ENCODE results near the gene CPA5.

Gene CPA5

DNA sequence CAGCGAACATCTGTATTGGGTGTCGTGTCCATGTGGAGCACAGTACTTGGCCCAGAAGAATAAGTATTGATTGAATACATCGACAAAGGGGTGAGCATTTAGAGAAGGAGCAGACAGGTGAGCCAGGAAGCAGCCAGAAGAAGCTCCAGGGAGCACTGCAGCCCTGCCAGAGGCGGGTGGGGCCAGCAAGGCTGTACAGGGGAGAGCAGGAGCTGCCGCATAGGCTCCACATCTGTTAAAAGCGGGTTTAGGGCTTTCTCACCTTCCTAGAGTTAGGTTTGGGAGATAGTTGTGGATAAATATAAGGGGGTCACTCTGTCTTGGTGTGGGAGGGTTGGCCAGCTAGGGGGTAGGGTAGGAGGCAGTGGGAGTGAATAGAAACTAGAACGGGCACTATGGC is 34.4 kb downstream of the CPA5 start:
- DNase-seq (ENCODE audit: low spot score) = no peak

DNA sequence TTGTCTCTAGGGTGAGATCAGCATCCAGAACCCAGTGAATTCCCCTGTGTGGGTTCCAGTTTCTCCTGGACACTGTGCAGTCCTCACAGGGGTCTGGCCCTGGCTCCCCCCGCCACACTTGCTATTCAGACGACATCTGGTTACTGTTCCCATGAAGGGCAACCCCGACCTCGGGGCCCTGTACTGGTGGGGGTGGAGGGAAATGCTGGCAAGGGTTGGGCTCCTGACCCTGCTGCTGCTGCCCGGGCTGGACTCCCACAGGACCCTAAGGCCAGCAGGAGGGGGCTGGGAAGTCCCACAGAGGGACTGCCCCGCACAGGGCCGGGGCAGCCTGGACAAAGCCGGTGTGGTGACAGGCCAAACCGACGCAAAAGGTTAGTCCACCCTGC is 34.9 kb downstream of the CPA5 start:
- no peak for DNase-seq (ENCODE audit: low spot score)

DNA sequence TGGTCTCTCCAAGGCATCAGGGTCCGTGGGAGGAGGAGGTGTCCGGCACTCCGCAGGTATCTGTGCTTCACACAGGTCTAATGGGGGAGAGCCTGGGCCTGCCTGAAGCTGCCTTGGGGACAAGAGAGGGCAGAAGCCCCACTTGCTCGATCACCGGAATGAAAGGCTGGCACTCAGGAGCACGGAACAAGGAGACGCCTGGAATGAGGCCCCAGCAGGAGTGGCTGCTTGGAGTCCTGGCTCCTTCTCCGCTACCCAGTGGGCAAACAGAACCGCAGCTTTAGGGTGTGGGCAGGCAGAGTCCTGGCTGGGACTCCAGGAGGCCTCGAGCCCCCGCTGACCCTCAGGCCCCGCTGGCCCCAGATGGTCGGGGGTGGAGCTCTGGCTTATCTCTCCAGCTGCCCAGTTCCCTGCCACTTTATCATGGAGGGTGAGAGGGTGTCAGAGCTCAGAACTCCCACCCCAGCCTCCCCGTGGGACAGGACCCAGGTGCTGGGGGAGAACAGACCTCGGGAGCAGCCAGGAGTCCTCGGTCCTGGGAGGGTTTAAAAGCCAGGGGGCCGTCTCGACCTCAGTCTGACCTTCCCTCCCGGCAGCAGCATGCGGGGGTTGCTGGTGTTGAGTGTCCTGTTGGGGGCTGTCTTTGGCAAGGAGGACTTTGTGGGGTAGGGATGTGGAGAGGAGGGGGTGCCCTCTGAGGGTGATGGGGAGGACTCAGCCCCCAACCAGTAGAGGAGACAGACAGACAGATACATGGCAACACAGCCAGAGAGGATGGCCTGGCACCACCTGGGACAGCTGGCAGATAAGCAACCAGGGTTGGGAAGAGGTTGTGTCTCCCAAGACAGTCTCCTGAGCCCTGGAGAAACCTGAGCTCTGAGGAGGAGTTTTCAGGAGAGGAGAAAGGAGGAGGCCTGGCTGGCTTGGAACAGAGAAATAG is 35.6 kb downstream of the CPA5 start, which contains the start of gene CPA1:
CPA1 (plus strand) TSS at position 574 of the 940 bp plus-strand sequence; CDS start at position 601, 27 bp downstream.
- DNase-seq (ENCODE audit: low spot score) = no peak

DNA sequence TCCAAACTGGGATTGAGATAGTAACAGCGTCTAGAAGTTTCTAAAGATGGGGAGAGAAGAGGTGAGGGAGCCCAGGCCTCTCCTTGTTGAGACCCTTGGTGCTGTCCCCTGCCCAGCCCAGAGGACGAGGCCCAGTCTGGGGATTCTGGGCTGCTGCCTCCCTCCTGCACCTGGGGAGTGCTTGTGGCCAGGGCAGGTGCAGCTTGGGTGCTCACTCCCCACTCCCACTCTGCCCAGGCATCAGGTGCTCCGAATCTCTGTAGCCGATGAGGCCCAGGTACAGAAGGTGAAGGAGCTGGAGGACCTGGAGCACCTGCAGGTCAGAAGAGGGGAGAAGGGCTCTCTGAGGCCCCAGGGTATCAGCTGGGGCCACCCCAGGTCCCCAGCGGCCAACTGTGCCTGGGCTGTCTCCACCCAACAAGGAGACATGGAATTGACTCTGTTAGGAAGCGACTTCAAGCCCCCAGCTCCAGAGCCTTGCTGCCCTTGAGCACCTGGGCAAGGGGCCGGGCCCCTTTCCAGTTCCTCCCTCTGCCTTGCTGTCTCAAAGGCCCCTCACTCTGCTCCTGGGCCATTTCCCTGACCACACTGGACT is 36.3 kb downstream of the CPA5 start:
- DNase-seq (ENCODE audit: low spot score) = no peak

DNA sequence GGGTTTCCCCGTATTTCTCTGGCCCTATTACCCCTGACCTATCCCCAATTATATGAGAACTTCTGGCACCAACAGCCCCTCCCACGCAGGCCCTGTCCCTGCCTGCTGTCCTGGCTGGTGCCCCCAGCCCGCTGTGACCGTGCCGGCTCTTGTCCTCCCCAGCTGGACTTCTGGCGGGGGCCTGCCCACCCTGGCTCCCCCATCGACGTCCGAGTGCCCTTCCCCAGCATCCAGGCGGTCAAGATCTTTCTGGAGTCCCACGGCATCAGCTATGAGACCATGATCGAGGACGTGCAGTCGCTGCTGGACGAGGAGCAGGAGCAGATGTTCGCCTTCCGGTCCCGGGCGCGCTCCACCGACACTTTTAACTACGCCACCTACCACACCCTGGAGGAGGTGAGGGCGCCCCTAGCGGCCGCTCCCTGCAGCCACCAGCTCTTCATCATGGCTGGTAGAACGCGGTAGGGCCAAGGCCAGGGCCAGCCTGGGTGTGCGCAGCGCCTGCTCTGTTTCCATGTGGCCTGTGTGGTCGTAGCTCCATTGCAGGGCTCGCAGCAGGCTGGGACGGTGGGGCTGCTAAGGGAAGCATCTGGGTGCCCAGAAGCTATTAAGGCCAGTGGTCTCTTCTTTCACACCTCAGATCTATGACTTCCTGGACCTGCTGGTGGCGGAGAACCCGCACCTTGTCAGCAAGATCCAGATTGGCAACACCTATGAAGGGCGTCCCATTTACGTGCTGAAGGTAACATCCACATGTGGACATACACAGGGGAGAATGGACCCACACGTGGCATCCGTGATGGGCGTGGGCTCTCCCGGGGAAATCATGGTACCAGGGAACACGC is 37.1 kb downstream of the CPA5 start:
- no peak for DNase-seq (ENCODE audit: low spot score)

DNA sequence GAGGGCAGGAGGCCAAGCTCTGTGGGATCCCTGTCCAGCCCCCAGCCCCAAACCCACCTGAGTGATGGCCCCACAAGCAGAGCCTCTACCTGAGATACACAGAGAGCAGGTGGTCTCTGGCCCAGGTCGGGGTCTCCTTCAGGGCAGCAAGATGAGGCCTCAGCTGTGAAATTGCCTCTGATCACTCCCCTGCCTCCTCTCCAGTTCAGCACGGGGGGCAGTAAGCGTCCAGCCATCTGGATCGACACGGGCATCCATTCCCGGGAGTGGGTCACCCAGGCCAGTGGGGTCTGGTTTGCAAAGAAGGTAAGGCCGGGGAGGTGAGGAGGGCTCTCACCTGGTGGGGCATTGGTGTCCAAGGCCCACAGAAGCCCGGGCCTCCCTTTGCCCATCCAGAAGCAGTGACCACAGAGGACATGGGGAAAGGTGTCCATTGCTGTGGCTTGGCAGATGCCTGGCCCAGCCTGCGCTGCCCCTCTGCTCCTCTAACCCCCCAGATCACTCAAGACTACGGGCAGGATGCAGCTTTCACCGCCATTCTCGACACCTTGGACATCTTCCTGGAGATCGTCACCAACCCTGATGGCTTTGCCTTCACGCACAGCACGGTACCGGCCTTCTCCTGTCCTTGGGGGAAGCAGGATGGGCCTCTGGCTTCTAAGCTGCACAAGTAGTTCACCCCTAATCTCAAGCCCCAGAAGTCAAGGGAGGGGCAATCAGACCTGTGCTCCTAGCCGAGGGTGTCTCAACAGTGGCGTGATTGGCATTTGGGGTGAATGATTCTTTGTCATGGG is 38.8 kb downstream of the CPA5 start:
- no peak for DNase-seq (ENCODE audit: low spot score)

DNA sequence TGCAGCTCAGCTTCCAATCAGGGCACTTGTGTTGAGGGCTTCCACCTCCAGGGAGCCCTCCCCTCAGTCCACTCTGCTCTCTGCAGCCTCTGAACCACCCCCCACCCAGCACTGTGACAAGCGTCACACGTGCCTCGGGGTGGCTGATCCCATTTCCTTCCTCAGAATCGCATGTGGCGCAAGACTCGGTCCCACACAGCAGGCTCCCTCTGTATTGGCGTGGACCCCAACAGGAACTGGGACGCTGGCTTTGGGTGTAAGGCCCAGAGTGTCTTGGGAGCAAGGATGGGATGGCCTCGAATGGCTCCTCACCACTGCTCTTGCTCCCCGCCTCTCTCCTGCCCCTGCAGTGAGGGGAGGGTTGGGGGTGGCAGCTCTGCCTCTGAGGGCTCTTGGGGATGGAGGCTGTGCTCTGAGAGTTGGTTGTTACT is 39.8 kb downstream of the CPA5 start:
- DNase-seq (ENCODE audit: low spot score) = no peak

DNA sequence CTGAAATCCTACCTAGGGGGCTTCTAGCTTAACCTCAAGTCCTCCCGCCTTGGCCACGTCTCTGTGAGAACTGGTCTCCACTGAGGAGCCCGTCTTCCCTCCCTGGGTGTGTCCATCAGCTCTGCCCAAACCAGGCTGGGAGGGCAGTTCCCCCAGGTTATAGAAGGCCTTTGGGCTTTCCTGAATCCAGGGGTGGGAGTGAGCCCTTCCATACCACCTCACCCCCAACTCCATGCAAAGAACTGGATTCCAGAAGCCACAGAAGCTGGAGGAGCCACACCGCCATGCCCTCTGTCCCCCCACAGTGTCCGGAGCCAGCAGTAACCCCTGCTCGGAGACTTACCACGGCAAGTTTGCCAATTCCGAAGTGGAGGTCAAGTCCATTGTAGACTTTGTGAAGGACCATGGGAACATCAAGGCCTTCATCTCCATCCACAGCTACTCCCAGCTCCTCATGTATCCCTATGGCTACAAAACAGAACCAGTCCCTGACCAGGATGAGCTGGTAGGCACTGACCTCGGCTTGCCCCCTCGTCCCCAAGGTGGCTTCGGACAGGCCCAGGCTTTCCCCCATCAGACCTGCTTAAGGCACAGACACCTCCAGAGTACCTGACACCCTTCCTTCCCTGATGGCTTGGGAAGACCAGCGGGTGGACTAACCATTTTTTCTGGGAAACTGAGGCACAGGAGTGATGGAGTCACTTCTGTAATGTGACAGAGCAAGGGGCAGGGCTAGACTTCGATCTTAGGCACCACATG is 40.4 kb downstream of the CPA5 start:
- DNase-seq (ENCODE audit: low spot score) = no peak

DNA sequence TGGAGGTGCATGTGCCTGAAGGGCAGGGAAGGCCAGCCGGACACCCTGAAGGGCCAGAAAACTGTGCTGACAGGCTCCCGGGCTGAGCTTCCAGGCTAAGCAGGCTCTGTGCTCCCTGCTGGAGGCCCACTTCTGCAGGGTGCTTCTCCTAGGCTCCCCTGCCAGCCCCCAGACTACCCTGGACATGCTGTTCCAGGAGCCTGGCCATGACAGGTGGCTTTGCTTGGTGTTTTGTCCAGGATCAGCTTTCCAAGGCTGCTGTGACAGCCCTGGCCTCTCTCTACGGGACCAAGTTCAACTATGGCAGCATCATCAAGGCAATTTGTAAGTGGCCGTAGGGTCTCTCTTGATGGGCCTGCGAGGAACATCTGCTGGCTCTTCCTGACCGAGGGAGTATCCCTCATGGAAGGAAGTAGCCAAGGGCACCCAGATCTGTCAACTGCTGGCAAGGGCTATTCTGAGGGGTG is 41.0 kb downstream of the CPA5 start:
- DNase-seq (ENCODE audit: low spot score) = no peak

DNA sequence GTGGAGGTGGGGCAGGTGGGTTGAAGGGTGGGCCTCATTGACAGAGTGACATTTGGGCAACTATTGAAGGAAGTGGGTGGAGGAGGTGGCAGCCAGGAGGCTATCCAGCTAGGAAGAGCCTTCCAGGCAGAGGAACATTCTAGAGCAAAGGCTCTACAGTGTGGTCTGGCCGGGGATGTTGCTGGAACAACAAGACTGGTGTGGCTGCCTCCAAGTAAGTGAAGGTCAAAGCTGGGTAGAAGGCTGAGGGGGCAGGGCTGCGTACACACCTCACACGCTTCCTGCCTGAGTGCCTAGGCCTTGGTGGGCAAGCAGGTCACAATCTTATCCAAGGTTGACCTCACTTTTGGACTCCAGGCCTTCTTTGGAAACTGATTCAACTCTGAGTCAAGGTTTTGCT is 42.3 kb downstream of the CPA5 start:
- no peak for DNase-seq (ENCODE audit: low spot score)

DNA sequence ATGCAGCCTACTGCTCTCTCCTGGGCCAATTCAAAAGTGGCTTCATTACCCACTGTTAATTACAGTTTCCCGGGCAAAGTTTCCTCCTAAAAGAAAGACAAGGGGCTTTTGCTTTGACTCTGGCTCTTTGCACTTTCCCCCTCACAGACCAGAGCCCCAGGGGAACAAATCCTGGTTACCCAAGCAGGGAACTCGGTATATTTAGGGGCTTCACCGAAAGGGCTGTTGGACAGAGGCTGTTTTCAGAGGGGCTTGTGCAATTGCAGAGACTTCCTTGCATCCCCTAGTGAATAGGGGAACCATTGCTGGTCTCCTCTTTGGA is 42.7 kb downstream of the CPA5 start:
- DNase-seq (ENCODE audit: low spot score) = no peak

DNA sequence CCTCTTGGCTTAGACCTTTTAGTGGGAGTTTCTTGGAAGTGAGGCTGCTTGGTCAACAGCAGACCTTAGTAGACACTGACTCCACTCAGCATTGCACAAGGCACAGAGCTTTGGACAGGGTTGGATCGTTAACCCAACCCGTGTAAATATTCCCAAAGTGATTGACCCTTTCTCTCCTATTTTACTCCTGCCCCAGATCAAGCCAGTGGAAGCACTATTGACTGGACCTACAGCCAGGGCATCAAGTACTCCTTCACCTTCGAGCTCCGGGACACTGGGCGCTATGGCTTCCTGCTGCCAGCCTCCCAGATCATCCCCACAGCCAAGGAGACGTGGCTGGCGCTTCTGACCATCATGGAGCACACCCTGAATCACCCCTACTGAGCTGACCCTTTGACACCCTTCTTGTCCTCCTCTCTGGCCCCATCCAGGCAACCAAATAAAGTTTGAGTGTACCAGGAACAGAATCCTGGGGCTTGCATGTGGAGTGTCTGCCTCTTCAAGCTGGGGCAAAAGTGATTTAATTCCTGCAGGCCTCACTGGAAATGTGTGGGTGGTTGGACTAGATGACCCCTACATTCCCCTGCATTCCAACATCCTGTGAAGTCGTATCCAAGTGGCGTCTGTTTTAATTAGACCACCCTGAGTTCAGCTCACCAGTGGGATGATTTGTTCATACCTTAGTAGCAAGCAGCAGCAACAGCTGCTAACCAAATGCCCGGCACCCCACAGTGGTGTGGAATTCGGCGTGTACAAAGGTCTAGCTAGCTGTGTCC is 43.2 kb downstream of the CPA5 start:
- DNase-seq (ENCODE audit: low spot score) = no peak

DNA sequence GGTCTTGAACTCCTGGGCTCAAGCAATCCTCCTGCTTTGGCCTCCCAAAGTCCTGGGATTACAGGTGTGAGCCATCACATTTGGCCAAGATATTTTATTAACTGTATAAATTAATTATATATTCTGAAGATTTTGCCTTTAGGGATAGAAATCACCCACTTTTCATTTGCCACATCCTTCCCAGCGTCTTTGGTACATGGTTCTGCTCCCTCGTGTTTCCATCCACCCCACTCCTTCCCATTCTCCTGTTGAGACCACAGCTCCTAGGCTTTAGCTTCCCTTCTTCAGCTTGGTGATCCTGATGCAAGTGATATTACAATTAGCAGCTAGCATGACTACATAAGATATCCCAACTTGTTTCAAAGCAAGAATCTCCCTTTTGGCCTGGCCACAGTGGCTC is 44.1 kb downstream of the CPA5 start:
- no peak for DNase-seq (ENCODE audit: low spot score)

DNA sequence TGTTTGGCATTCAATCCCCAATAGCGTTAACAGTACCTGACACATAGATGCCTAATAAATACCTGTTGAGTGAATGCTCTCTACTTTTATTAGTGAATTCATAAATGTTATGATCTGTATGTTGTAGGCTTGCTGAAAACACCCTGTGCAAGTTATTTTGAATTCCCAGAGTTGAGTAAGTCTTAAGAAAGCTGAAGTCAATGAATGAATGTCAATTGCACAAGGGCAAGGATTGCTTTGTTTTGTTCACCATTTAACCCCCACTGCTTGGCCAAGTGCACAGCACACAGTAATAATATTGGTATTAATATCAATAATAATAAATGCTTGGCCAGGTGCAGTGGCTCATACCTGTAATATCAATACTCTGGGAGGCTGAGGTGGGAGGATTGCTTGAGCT is 45.9 kb downstream of the CPA5 start:
- DNase-seq (ENCODE audit: low spot score) = no peak

DNA sequence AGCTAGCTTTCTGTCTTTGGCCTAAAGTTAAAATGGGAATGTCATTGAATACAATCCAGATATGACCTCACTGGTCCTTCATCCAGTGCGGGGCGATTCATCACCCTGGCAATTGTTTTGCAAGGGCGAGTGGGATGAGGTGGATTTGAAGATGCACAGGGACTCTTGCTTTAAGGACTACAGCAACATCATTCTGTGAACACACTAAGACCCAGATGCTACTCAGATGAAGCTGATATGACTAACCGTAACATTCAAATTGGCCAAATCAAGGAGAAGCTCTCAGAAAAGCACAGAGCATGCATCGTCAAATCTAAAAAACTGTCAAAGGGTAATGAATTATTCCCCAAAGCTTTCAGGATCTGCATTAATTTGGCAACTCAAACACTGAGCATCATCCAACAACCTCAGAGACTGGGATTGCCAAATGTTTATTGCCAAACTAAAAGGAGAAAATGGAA is 48.5 kb downstream of the CPA5 start:
- DNase-seq (ENCODE audit: low spot score) = no peak

DNA sequence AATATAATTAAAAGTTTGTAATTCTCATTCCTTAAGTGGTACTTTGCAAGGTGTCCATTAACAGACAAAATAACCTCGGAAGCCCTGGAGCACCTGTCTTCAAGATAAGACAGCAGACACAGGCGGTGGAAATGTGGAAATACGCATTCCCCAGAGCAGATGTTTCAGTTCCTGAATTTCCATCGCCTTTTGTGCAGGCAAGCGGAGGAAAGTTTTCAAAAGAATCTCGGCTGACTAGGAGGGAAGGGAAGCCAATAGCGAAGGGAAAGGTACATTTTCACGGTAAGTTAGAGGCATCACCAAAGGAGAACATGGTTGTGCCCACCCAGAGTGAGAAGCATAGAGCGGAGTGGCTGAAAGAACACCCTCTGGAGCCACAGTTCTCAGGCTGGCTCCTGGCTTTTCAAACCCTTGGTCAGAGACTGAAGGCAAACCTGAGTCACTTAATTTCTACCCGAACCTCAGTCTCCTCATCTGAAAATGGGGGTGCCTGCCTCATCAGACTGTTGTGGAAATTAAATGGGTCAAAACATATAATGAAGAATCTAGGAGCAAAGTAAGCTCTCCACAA is 49.3 kb downstream of the CPA5 start:
- no peak for DNase-seq (ENCODE audit: low spot score)

DNA sequence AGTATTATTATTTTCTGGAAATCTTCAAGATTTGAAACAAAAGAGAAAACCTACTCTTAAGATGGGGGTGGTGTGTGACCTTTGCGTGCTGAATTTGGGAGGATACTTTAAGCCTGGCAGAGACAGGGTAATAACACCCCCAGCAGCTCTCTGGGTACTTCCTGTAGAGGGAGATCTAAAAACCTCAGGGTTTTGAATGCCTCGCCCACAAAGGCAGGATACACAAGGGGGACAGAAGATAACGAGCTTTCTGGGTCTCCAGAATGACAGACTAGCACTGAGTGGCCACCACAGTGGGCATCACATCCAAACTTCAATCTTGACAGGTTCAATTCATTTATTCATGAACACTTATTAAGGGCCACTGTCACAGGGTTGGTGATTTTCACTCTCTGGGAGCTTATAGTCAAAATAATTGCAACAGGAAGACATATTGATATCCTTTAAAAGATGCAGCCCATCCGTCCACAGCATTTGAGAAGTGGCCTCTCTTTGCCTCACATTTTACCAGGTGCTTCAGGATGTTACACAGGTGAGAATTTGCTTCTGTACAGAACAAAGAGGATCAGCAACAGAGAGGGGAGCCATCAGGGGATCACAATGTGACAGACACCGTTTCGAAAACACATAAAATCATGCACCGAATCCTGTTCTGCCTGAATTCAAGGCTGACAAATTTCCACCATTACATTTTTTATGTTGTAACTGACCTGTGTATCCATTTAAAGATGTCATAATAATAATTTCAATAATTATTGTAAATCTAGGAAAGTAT is 50.0 kb downstream of the CPA5 start:
- DNase-seq (ENCODE audit: low spot score) = no peak

DNA sequence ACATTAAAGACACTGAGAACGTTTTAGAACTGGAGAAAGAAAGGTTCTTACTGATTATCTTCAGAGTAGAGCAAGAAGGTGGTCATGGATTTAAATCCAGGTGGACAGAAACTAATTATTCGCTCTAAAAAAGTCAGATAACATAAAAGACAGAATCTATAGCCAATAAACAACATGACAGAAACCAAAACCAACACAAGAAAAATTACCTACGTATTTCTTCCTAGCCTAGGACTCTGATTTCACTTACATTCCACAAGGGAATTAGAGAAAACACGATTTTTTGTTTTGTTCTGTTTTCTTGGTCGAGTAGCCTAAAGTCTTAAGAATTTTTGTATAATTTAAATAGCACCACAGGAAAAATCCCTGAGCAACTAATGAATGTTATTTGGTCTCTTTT is 50.8 kb downstream of the CPA5 start:
- DNase-seq (ENCODE audit: low spot score) = no peak

DNA sequence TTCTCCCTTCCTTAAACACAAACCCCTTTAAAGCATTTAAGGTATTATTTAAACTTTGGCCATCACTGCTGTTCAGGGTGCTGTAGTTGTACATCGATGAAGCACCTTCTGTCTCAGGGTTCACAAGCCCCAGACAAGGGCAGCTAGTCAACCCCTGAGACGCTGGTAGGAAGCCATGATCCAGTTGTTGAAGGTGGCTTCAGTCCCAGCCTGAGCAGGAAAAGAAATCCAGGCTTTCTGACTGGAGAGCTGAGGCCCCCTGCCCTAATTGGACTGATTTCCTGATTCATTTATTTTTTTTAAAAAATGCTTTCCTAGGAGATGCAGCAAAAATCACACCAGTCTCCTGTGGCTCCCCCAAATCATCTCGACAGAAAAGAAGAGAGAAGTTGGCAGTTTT is 51.5 kb downstream of the CPA5 start:
- no peak for DNase-seq (ENCODE audit: low spot score)
